GM10266 (cell line): Measurements from ENCODE around the gene ABCA1.

Source experiments
- DNase-seq: peaks from one replicate; pipeline ENCODE4 v3.0.0; 2012; ENCODE audit errors: extremely low spot score
- TF ChIP-seq, protein P1 (sequence below): IDR thresholded peaks from 2 replicates; pipeline ENCODE4 v1.5.1; 2012; ENCODE audit warnings: mild to moderate bottlenecking, low read depth; ENCODE audit not compliant: control insufficient read depth, insufficient read depth; ENCODE audit errors: missing control alignments

Gene ABCA1

DNA sequence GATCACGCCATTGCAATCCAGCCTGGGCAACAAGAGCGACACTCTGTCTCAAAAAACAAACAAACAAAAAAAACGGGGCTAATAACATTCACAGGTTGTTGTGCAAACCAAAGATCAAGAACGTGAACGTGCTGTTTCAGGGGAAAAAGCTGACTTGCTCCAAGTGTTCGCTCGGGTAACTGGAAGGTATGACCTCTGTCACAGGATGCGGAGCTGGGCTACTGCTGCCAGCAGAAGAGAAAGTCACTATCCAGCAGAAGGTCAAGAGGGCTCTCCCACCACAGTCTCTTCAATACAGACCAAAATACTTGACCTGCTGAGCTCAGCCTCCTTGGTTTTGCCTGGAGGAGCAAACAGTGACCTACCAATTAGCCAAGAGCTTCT is 59.7 kb downstream of the ABCA1 start:
- DNase-seq: no peak
- TF ChIP-seq, protein P1, sequence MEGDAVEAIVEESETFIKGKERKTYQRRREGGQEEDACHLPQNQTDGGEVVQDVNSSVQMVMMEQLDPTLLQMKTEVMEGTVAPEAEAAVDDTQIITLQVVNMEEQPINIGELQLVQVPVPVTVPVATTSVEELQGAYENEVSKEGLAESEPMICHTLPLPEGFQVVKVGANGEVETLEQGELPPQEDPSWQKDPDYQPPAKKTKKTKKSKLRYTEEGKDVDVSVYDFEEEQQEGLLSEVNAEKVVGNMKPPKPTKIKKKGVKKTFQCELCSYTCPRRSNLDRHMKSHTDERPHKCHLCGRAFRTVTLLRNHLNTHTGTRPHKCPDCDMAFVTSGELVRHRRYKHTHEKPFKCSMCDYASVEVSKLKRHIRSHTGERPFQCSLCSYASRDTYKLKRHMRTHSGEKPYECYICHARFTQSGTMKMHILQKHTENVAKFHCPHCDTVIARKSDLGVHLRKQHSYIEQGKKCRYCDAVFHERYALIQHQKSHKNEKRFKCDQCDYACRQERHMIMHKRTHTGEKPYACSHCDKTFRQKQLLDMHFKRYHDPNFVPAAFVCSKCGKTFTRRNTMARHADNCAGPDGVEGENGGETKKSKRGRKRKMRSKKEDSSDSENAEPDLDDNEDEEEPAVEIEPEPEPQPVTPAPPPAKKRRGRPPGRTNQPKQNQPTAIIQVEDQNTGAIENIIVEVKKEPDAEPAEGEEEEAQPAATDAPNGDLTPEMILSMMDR: no peak

GRCh38 chr9:104866191-104866590 is 61.8 kb downstream of the ABCA1 start:
- no peak for DNase-seq

DNA sequence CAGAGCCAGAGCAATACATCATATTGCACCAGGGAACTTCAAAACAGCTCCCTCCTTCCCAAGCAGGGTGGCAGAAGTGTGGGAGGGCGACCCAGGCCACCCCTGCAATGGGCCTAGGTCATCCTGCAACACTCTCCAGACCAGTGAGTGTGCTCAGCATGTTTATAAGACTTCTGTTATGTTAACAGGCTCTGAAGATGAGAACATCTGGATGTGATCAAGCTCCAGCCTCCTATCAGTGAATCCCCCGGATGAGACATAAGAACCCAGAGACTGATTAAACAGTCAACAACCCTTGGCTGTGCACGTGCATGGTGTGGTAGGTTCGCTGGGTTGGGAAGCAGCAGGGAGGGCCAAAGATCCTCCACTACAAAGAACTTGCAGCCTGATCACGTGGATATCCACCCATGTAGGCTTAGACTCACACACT is 63.3 kb downstream of the ABCA1 start:
- DNase-seq: no peak
- TF ChIP-seq, protein P1: no peak

More at GRCh38 chr9:104866191-104866590, 61.8 kb downstream of the ABCA1 start:
- TF ChIP-seq, protein P1: no peak

DNA sequence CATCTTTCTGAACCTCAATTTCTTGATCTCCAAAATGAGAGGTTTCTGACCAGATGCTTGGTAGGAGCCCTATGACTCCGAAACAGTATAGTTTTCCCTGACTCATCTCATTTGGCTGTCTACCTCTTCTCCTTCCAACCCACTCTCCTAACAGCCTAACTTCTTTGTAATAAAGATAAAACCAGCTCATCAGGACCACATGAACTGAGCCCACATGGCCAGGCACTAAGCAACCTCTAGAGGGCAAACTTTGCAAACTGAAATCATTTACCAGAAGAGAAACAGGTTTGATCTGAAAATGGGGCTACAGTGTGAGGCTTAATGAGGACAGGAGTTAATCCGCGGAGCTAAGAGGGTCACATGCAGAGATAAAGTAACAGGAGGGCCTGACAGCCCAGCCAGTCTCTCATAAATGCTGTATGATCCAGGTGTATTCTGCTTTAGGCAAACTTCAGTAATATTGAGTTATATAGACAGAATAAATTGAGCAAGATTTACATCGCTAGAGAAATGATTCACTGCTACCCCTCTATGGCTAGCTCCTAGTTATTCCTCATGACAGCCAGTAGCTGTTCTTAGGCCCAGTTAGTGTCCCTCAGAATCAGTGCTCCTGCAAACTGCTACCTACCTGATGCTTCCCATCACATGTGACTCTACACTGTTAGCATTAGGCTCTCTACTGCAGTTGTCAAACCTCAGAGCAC is 64.6 kb downstream of the ABCA1 start:
- TF ChIP-seq, protein P1: peak; percentile 81
- peak; percentile 72 for DNase-seq

DNA sequence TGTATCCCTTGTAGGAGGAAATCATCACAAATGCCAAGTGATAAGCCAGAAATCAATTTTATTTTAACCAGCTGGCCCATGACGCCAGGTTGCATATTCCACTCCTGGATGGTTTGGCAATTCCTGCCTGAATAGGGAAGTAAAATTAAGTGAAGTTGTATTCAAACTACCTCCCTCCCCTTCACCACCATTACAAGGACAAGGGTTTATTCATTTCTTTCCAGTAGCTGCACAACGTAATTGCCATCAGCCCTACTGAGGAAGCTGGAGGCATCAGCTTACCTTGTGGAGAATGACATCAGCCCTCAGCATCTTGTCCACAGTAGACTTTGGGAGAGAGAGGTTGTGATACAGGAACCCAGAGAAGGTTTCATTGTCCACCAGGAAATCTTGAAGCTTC is 66.6 kb downstream of the ABCA1 start:
- DNase-seq: no peak
- TF ChIP-seq, protein P1: no peak

GRCh38 chr9:104860263-104860662 is 67.7 kb downstream of the ABCA1 start:
- no peak for DNase-seq
- TF ChIP-seq, protein P1: no peak

DNA sequence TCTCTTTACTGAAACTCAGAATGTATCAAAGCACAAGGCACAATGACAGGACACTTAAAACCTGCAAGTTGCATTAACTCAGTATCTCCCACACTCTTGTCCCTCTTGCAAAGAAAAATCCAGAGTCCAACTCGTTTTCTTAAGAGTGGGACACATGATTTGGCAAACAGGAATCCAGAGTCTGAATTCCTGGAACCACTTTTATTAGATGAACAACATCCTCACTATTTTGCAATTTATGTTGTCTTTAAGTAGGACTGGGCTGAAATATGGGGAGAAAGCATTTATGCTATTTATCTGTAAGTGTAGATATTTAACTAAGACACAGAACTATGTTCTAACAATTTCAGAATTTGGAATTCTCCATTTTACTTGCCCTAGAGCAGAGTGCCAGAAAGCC is 69.1 kb downstream of the ABCA1 start:
- TF ChIP-seq, protein P1: no peak
- DNase-seq: no peak
